Activated CD8-positive, alpha-beta memory T cell treated with anti-CD3 and anti-CD28 coated beads for 36 hours (primary cell): ENCODE results near the gene KIAA1958. TPM values are rescaled to one million over a fixed set of nuclear protein-coding genes. Genes with fewer than 3 reads are reported as not detected.
"Not testable (repeated sequence)": the region's sequence is repeated elsewhere in the genome, so short reads cannot be mapped to it uniquely, and the experiment has no call there.

Experiments used
- CTCF ChIA-PET: fragments of 350-600 bp; sonication (Branson Sonifier 250); formaldehyde crosslinking; loops from one replicate; lab custom pipeline; 2021; ENCODE audit warnings: antibody characterized with exemption; lab: Charles Lee
- POLR2A ChIA-PET: fragments of 350-600 bp; sonication (Branson Sonifier 250); formaldehyde crosslinking; loops from one replicate; lab custom pipeline; 2021; ENCODE audit warnings: antibody characterized with exemption; lab: Charles Lee
- total RNA-seq, 2 experiments: library from RNA; stranded (reverse); gene quantifications; one replicate each; pipeline ENCODE4 v1.2.3, GENCODE V29; 2021

Gene KIAA1958
- total RNA-seq, 2 experiments from 2014 or later: 7.8 to 8.2 TPM

- CTCF ChIA-PET: no interaction called here
- POLR2A ChIA-PET: no interaction called here
Measured at GRCh38 chr9:112621018-112621655, 134.5 kb downstream of the KIAA1958 start.

- CTCF ChIA-PET: no interaction called here
Measured at GRCh38 chr9:112623198-112623597, 136.6 kb downstream of the KIAA1958 start.

GRCh38 chr9:112624711-112625707, 138.4 kb downstream of the KIAA1958 start:
- CTCF ChIA-PET: no interaction called here
- POLR2A ChIA-PET: no interaction called here

More at GRCh38 chr9:112623198-112623597, 136.6 kb downstream of the KIAA1958 start:
- POLR2A ChIA-PET: no interaction called here

- CTCF ChIA-PET: no interaction called here
- POLR2A ChIA-PET: no interaction called here
Measured at GRCh38 chr9:112629671-112630485, 143.3 kb downstream of the KIAA1958 start.

GRCh38 chr9:112631313-112632070, 144.9 kb downstream of the KIAA1958 start:
- ChIA-PET POLR2A (no interaction called here), CTCF (interaction anchor here (0.7 kb wide), 1 partner anchor 89 kb away, joined by 4 read pairs; no protein-coding TSS in a partner anchor)

- ChIA-PET CTCF (no interaction called here), POLR2A (no interaction called here)
Measured at GRCh38 chr9:112640311-112640710, 153.7 kb downstream of the KIAA1958 start.

- CTCF ChIA-PET: no interaction called here
- POLR2A ChIA-PET: no interaction called here
Measured at GRCh38 chr9:112642126-112642525, 155.5 kb downstream of the KIAA1958 start.

- CTCF ChIA-PET: no interaction called here
Measured at GRCh38 chr9:112647596-112647995, 161.0 kb downstream of the KIAA1958 start.

GRCh38 chr9:112648624-112649023, 162.0 kb downstream of the KIAA1958 start:
- POLR2A ChIA-PET: no interaction called here
- CTCF ChIA-PET: no interaction called here

More at GRCh38 chr9:112647596-112647995, 161.0 kb downstream of the KIAA1958 start:
- POLR2A ChIA-PET: no interaction called here

GRCh38 chr9:112654282-112654681, 167.7 kb downstream of the KIAA1958 start:
- POLR2A ChIA-PET: no interaction called here
- CTCF ChIA-PET: no interaction called here

GRCh38 chr9:112655668-112656067, 169.0 kb downstream of the KIAA1958 start:
- ChIA-PET CTCF (interaction anchor here (0.6 kb wide), 1 partner anchor 27 kb away, joined by 4 read pairs; no protein-coding TSS in a partner anchor), POLR2A (no interaction called here)

GRCh38 chr9:112659906-112660305, 173.3 kb downstream of the KIAA1958 start:
- POLR2A ChIA-PET: no interaction called here
- CTCF ChIA-PET: no interaction called here

- POLR2A ChIA-PET: no interaction called here
Measured at GRCh38 chr9:112663681-112664080, 177.1 kb downstream of the KIAA1958 start.

GRCh38 chr9:112664531-112664930, 177.9 kb downstream of the KIAA1958 start:
- CTCF ChIA-PET: no interaction called here
- POLR2A ChIA-PET: no interaction called here

More at GRCh38 chr9:112663681-112664080, 177.1 kb downstream of the KIAA1958 start:
- CTCF ChIA-PET: interaction anchor here (0.6 to 0.9 kb wide), 2 partner anchors 129 to 155 kb away, joined by 3 to 4 read pairs; no protein-coding TSS in a partner anchor

- POLR2A ChIA-PET: no interaction called here
- CTCF ChIA-PET: no interaction called here
Measured at GRCh38 chr9:112665347-112665746, 178.7 kb downstream of the KIAA1958 start.

- CTCF ChIA-PET: no interaction called here
- POLR2A ChIA-PET: no interaction called here
Measured at GRCh38 chr9:112669326-112669725, 182.7 kb downstream of the KIAA1958 start.

GRCh38 chr9:112670991-112671625, 184.5 kb downstream of the KIAA1958 start:
- ChIA-PET POLR2A (interaction anchor here (0.6 kb wide), 1 partner anchor 740 kb away, joined by 3 read pairs; no protein-coding TSS in a partner anchor), CTCF (no interaction called here)

- CTCF ChIA-PET, POLR2A ChIA-PET: not testable (repeated sequence)
Measured at GRCh38 chr9:112673221-112673620, 186.6 kb downstream of the KIAA1958 start.
